NCI-H2029 (cell line): ENCODE data around the gene P2RY14.
A peak's percentile ranks its signal among the peaks of the same experiment; 100 is the strongest.

ENCODE experiments used
- DNase-seq: peaks from one replicate; lab custom pipeline; 2025; lab: John Stamatoyannopoulos, UW

Gene P2RY14

DNA sequence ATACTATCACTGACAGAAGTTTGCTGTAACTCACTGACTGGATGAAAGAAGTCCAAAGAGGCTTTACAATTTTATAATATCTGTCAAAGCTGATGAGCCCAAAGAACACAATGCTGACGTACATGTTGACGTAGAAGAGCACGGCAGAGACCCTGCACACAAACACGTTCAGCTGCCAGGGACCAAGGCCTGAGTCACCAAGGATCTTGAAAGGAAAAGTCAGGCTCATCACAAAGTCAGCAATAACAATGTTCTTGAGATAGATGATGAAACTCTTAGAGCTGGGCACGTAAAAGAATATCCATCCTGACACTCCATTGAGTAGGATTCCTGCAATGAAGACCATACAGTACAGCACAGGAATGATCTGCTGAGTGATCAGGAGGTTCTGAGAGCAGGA, 64.5 kb downstream of the P2RY14 start:
- DNase-seq, result no peak

- no peak for DNase-seq
Observed at GRCh38 chr3:151213151-151213550, 65.2 kb downstream of the P2RY14 start.

DNA sequence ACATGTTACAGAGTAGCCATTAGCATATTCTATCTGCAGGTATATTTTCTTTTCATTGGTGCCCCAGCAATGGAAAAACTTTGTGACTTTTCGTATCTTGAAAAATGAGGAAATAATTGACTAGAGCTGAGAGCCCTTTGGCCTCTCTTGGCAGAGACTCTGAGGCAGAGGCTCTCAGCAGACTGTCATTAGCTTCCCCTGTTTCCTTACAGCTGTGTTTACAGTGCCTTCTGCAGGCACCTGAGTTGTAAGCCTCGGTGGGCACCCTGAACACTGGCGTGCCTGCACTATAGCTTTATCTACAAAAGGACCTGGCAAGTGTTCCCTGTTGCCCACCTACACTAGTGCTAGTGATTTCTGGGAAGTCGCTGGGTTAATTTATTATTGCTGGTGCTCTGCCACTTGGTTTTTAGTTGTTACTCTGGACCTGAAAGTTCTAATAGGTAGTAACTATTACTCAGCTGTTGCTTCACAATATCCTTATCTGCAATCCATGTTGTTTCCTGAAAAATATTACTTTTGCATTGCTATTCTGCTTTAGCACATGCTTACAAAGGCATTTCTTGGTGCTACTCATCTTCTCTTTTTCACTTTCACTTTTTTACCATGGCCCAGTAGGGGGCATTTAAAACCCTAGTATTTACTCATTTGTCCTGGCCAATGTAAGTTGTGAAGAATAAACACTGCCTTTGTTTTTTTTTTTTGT, 67.5 kb downstream of the P2RY14 start:
- DNase-seq, result peak; percentile 6

DNA sequence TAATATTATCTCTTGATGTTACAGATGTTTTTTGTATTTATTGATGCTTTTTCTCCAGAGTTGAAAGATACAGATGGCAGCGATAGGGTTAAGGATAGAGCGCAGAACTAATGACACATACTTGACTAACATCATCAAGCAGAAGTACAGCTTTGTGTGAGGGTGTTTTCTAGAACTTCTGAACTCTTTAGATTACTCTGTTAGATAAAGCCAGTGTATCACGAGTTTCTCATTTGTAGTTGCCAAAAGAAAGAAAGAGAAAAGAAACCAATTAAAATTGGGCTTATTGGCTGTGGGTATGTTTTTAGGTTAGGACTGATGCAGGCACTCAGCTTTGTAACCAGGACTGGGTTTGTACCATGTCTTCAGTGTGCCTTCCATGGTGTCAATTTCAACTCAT, 68.7 kb downstream of the P2RY14 start:
- DNase-seq, result no peak

DNA sequence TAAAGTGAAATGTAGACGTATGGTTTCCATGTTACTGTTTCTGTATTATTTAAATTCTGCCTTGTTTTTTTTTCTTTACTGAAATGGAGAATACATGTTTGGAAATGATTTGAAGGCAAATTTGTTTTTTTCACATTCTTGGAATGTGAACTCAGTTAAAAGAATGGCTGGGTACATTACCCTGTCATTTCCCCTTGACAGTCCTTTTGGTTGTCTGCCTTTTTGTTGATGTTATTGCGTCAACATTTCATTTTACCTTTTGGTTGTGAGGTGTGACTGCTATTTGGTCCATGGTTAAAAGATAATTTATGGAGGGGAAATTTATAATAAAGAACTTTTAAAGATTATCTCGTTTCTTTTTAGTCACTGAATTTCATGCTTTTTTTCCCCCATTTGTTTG, 72.1 kb downstream of the P2RY14 start:
- DNase-seq, result no peak

- DNase-seq, result no peak
Observed at GRCh38 chr3:151205482-151205881, 72.9 kb downstream of the P2RY14 start.

DNA sequence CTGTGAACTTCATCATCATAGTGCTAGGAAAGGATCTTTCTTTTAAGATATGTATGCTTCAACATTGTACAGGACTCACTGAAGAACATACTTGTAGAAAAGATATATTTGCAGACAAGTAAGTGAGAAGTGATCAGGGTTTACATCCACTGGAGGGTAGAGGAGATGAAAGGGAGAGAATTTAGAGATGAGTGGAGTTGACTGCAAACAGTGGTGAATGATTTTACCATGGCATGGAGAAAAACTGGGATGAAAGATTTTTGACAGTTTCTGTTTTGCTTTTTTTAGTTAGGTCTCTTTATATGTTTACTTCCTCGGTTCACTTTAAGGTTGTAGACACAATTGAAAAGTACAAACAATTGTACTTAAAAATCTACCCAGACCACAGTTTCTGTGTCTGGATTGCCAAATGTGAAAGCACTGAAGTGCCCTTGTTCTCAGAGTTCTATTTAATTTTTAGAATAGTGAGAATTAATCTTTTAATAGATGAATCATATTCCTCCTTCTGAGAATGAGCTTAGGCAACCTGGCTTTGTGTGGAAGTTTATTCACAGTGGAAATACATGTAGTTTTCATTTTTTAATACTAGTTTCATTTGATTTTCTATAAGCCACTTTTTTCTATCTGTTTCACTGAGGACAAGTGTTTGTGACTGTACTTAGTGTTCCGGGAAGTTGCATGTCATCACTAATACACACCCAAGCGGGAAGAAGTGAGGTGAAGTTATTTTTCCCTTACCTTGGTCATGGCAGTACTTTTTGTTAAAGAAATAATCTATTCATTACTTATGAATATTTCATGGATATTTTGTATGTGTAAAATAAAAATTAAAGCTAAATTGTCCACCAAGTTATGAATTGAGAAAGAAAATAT, 73.6 kb downstream of the P2RY14 start:
- DNase-seq, result no peak

- DNase-seq, result no peak
Observed at GRCh38 chr3:151203051-151203420, 75.3 kb downstream of the P2RY14 start, which contains the start of gene GPR171. Gene GPR171 (minus strand): TSS chr3:151203216. CDS start chr3:151199386, 3,830 bp downstream.

DNA sequence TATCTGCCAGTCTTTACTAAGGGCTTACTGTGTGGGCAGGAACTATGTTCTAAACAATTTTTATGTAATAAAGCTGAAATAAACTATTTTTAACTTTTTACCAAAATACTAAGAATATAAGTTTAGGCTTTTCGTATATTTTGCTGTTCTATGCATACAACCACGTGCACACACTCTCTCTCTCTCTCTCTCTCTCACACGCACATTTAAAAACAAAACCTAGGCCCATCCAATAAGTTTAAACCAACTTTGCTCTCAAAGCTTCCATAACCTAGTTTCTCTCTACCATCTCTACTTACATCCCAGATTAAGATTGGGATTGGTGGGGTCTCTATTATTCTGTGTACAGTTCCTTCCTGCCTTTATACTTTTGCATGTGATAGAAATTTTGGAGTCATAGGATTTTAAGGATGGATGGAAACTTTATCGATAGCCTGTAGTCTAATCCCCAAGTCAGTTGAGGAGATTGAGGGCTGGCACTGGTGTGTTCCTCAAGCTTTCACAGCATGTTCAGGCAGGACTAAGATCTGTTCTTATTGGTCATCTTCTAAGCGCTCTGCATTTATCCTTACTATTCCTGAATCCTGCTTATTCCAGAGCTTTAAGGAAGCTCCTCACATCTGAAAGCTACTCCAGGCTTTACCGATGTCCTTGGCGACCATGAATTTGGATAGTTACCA, 77.2 kb downstream of the P2RY14 start:
- DNase-seq, result no peak

DNA sequence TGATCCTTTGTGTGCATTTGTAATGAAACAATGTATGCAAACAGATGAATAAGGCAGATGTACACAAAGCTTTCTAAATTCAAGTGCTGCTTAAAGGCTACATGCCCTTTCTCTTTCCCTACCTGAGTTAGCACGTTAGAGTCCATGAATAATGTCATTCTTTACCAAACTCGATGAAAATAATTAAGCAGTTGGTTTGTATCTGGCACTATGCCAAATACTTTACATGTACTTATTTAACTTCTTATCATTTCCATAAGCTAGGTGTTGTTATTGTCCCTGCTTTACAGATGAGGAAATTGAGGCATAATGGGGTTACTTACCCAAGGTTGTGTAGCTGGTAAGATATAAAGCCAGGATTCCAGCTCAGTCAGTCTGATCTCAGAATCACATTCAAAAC, 77.8 kb downstream of the P2RY14 start:
- DNase-seq, result no peak

DNA sequence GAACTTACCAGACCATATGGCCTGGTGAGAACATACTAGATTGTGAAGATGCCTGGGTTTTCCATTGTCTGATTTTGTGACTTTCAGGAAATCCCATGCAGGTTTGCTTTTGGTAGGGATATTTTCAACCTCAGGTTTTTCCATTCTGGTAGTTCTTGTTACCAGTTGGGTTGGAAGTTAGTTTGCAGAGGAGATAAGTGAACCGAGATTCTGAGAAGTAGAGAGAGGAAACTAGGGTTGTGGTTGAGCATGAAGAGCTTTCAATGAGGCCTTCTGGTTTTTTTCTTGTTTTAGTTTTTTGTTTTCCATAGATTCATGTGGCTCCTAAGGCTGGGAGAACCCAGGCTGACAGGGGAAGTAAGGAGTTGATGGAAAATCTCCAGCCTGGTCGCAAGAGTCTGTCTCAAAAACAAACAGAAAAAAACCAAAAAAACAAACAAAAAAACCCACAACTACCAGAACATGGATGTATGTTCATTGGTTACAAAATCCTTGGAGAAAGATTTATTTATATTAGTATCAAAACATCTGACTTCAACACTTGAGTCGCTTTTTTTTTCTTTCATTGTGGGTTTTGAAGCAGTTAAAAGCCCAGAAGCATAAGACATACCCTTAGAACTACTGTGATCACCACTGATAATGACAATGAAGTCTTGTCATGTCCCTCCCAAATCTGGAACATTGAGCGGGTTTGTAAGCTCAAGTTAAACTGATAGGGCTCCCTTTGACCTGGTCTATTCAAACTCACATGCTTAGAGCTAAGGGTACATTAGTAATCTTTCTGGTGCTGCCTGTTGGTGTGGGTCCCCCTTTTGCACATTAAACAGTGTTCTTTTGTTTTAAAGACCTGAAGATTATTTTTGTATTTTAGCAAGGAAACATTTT, 78.5 kb downstream of the P2RY14 start:
- DNase-seq, result no peak

GRCh38 chr3:151198849-151199248, 79.5 kb downstream of the P2RY14 start:
- DNase-seq, result no peak

DNA sequence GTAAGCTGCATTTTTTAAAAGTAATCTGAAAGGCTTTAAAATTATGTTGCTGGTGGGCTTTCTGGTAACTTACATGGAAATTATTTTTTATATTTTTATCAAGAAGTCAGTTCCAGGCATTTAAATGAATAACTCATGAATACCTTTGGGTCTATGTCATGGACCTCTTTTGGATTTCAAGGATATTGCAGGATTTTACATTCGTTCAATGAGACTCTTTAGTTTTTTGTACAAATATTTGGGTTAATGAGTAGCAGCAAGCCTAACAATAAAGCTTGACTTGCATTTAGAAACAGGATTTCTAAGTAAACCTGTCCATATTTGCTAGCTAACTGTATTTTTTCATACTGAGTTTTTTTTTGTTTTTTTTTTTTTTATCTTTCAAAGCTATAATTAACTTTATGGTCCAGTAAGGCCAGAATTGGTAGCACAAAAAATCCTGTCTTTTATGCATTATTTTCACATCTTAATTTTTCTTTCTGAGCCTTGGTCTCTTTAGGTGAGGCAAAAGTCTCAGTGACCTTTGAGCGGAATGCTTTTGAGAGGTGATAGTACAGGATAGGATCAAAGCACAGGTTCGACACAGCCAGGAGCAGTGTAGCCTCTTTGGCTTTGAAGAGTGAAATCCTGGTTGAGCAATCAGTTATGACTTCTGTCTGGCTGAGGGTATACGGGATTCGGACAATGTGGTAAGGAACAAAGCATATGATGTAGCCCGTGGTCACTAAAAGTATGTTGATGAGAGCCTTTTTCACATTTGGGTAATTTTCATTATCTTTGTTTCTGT, 80.2 kb downstream of the P2RY14 start:
- DNase-seq, result no peak

- no peak for DNase-seq
Observed at GRCh38 chr3:151197228-151197627, 81.1 kb downstream of the P2RY14 start.

GRCh38 chr3:151196434-151196833, 81.9 kb downstream of the P2RY14 start:
- DNase-seq, result no peak

- no peak for DNase-seq
Observed at GRCh38 chr3:151195826-151196225, 82.5 kb downstream of the P2RY14 start.

- no peak for DNase-seq
Observed at GRCh38 chr3:151192545-151192944, 85.8 kb downstream of the P2RY14 start.

GRCh38 chr3:151191095-151191494, 87.2 kb downstream of the P2RY14 start:
- DNase-seq, result no peak

DNA sequence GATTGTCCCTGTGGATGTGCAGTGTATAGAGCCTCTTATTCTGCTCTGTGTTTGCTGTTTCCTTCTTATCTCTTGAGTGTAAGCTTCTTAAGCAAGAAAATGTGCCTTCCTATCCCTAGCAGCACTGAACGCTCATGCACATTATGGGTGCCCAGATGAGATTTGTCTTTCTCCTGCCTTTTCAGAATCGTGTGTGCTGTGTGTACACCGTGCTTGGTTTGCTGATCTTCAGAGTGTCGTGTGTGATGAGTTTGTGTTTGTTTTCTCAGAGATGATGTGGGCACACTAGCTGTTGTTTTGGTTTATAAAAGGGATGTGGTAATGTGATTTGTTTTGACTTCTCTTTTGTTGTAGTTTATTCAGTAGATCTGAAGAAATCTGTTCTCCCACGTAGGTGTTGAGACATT, 95.1 kb downstream of the P2RY14 start:
- DNase-seq, result no peak

- DNase-seq, result no peak
Observed at GRCh38 chr3:151182349-151183079, 95.8 kb downstream of the P2RY14 start.
